HG03354 (cell line): ENCODE data around the gene PPIP5K1.
"Not testable (repeated sequence)": the region's sequence is repeated elsewhere in the genome, so short reads cannot be mapped to it uniquely, and the experiment has no call there.

Source experiments
- ATAC-seq: cut with Tn5 transposase; IDR thresholded peaks from one replicate; pipeline ENCODE4 v1.9.1; 2021; ENCODE audit warnings: mild to moderate bottlenecking; ENCODE audit not compliant: unreplicated experiment, poor library complexity, severe bottlenecking

Gene PPIP5K1

GRCh38 chr15:43550527-43551363 lies 39.3 kb downstream of the PPIP5K1 start:
- no peak for ATAC-seq

GRCh38 chr15:43547539-43547938 lies 42.5 kb downstream of the PPIP5K1 start:
- ATAC-seq = no peak

DNA sequence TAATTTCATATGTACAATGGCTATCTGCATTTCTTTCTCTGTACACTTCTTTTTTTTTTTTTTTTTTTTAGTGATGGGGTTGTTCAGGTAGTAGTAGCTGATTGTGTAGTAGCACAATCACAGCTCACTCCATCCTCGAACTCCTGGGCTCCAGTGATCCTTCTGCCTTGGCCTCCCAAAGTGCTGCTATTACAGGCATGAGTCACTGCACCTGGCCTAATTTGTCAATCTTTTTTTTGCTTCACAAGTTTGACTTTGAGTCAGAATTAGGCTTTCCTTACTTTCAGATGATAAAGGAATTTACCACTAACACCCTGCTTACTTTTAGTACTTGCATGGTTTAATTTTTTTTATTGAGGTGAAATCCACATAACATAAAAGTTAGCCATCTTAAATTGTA lies 44.6 kb downstream of the PPIP5K1 start:
- no peak for ATAC-seq

GRCh38 chr15:43544266-43544665 lies 45.7 kb downstream of the PPIP5K1 start:
- no peak for ATAC-seq

- ATAC-seq = no peak
Observed at GRCh38 chr15:43541785-43542184, 48.2 kb downstream of the PPIP5K1 start.

GRCh38 chr15:43538091-43538490 lies 51.9 kb downstream of the PPIP5K1 start:
- no peak for ATAC-seq

- no peak for ATAC-seq
Observed at GRCh38 chr15:43534897-43535296, 55.1 kb downstream of the PPIP5K1 start.

- ATAC-seq = not testable (repeated sequence)
Observed at GRCh38 chr15:43532826-43533225, 57.2 kb downstream of the PPIP5K1 start.

DNA sequence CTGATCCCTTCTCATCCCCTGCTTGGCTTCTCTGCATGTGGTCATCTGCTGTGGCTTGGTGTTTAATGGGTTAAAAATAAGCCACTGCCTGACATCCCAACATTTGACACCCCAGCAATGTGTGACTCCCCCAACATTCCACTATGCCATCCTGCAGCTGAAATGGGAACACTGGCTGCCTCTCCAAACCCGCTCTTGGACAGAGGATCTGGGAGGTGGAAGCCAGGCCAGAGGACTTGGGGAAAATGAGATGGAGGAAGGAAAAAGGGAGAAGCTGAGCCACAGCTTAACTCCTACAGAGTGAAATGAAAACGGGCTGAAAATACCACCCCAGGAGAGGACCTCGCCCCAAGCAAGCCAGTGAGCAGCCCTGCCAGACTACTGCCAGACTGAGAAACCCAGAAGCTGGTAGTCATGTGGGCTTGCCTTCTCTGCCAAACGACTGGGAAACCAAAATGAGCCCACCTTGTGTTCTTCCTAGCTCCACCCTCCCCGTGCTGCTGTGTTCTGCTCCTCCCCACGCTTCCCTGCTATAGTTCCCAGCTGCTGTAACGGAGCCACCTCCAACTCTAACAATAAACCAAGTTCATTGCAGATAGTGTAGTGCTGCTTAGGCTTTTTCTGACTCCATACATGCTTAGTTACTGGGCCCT lies 58.9 kb downstream of the PPIP5K1 start:
- no peak for ATAC-seq

GRCh38 chr15:43529587-43530345 lies 60.2 kb downstream of the PPIP5K1 start:
- no peak for ATAC-seq

GRCh38 chr15:43529141-43529540 lies 60.9 kb downstream of the PPIP5K1 start:
- no peak for ATAC-seq

DNA sequence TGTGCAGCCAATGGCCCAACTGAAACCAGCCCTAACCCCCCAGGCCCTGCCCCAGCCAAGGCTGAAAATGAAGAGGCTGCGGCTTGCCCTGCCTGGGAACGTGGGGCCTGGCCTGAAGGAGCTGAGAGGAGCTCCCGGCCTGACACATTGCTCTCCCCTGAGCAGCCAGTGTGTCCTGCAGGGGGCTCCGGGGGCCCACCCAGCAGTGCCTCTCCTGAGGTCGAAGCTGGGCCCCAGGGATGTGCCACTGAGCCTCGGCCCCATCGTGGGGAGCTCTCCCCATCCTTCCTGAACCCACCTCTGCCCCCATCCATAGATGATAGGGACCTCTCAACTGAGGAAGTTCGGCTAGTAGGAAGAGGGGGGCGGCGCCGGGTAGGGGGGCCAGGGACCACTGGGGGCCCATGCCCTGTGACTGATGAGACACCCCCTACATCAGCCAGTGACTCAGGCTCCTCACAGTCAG lies 61.4 kb downstream of the PPIP5K1 start:
- ATAC-seq = no peak

DNA sequence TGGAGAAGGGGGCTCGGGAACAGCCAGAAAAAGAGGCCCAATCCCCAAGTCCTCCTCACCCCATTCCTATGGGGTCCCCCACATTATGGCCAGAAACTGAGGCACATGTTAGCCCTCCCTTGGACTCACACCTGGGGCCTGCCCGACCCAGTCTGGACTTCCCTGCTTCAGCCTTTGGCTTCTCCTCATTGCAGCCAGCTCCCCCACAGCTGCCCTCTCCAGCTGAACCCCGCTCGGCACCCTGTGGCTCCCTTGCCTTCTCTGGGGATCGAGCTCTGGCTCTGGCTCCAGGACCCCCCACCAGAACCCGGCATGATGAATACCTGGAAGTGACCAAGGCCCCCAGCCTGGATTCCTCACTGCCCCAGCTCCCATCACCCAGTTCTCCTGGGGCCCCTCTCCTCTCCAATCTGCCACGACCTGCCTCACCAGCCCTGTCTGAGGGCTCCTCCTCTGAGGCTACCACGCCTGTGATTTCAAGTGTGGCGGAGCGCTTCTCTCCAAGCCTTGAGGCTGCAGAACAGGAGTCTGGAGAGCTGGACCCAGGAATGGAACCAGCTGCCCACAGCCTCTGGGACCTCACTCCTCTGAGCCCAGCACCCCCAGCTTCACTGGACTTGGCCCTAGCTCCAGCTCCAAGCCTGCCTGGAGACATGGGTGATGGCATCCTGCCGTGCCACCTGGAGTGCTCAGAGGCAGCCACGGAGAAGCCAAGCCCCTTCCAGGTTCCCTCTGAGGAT lies 62.0 kb downstream of the PPIP5K1 start:
- no peak for ATAC-seq

DNA sequence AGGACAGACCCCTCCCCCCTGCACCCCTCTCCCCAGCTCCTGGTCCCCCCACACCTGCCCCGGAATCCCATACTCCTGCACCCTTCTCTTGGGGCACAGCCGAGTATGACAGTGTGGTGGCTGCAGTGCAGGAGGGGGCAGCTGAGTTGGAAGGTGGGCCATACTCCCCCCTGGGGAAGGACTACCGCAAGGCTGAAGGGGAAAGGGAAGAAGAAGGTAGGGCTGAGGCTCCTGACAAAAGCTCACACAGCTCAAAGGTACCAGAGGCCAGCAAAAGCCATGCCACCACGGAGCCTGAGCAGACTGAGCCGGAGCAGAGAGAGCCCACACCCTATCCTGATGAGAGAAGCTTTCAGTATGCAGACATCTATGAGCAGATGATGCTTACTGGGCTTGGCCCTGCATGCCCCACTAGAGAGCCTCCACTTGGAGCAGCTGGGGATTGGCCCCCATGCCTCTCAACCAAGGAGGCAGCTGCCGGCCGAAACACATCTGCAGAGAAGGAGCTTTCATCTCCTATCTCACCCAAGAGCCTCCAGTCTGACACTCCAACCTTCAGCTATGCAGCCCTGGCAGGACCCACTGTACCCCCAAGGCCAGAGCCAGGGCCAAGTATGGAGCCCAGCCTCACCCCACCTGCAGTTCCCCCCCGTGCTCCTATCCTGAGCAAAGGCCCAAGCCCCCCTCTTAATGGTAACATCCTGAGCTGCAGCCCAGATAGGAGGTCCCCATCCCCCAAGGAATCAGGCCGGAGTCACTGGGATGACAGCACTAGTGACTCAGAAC lies 62.8 kb downstream of the PPIP5K1 start:
- no peak for ATAC-seq

DNA sequence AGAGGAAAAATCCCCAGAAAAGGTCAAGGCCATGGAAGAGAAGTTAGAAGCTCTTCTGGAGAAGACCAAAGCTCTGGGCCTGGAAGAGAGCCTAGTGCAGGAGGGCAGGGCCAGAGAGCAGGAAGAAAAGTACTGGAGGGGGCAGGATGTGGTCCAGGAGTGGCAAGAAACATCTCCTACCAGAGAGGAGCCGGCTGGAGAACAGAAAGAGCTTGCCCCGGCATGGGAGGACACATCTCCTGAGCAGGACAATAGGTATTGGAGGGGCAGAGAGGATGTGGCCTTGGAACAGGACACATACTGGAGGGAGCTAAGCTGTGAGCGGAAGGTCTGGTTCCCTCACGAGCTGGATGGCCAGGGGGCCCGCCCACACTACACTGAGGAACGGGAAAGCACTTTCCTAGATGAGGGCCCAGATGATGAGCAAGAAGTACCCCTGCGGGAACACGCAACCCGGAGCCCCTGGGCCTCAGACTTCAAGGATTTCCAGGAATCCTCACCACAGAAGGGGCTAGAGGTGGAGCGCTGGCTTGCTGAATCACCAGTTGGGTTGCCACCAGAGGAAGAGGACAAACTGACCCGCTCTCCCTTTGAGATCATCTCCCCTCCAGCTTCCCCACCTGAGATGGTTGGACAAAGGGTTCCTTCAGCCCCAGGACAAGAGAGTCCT lies 63.6 kb downstream of the PPIP5K1 start:
- ATAC-seq = no peak

GRCh38 chr15:43525131-43525530 lies 64.9 kb downstream of the PPIP5K1 start:
- no peak for ATAC-seq

- no peak for ATAC-seq
Observed at GRCh38 chr15:43524254-43524845, 65.7 kb downstream of the PPIP5K1 start.

DNA sequence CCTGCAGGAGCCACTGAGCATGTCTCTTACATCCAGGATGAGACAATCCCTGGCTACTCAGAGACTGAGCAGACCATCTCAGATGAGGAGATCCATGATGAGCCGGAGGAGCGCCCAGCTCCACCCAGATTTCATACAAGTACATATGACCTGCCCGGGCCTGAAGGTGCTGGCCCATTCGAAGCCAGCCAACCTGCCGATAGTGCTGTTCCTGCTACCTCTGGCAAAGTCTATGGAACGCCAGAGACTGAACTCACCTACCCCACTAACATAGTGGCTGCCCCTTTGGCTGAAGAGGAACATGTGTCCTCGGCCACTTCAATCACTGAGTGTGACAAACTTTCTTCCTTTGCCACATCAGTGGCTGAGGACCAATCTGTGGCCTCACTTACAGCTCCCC lies 66.4 kb downstream of the PPIP5K1 start:
- no peak for ATAC-seq
